GM19372 (cell line): ENCODE data around the gene APOC3.

ENCODE experiments used
- ATAC-seq: cut with Tn5 transposase; IDR thresholded peaks from one replicate; pipeline ENCODE4 v1.9.1; 2021; ENCODE audit warnings: mild to moderate bottlenecking, low read depth, moderate library complexity; ENCODE audit not compliant: unreplicated experiment

Gene APOC3

GRCh38 chr11:116843661-116844060 lies 14.0 kb downstream of the APOC3 start:
- no peak for ATAC-seq

- no peak for ATAC-seq
Observed at GRCh38 chr11:116844722-116845121, 15.0 kb downstream of the APOC3 start.

GRCh38 chr11:116847612-116848011 lies 17.9 kb downstream of the APOC3 start:
- no peak for ATAC-seq

- no peak for ATAC-seq
Observed at GRCh38 chr11:116849060-116849459, 19.4 kb downstream of the APOC3 start.

- no peak for ATAC-seq
Observed at GRCh38 chr11:116849486-116849885, 19.8 kb downstream of the APOC3 start.

GRCh38 chr11:116851626-116852025 lies 21.9 kb downstream of the APOC3 start:
- ATAC-seq, result no peak

GRCh38 chr11:116852261-116853031 lies 22.7 kb downstream of the APOC3 start:
- no peak for ATAC-seq

- ATAC-seq, result peak; percentile 93
Observed at GRCh38 chr11:116853461-116854073, 23.9 kb downstream of the APOC3 start.

- no peak for ATAC-seq
Observed at GRCh38 chr11:116855413-116855812, 25.7 kb downstream of the APOC3 start.

GRCh38 chr11:116856423-116856822 lies 26.7 kb downstream of the APOC3 start:
- no peak for ATAC-seq

- ATAC-seq, result no peak
Observed at GRCh38 chr11:116857316-116857715, 27.6 kb downstream of the APOC3 start.

GRCh38 chr11:116857936-116858335 lies 28.2 kb downstream of the APOC3 start:
- no peak for ATAC-seq

GRCh38 chr11:116859175-116859574 lies 29.5 kb downstream of the APOC3 start:
- no peak for ATAC-seq

- ATAC-seq, result no peak
Observed at GRCh38 chr11:116860303-116860702, 30.6 kb downstream of the APOC3 start.

- ATAC-seq, result no peak
Observed at GRCh38 chr11:116861539-116861938, 31.8 kb downstream of the APOC3 start.

- no peak for ATAC-seq
Observed at GRCh38 chr11:116862185-116862584, 32.5 kb downstream of the APOC3 start.

GRCh38 chr11:116862951-116863350 lies 33.2 kb downstream of the APOC3 start:
- ATAC-seq, result no peak

- ATAC-seq, result no peak
Observed at GRCh38 chr11:116864531-116864930, 34.8 kb downstream of the APOC3 start.

- ATAC-seq, result no peak
Observed at GRCh38 chr11:116865696-116866095, 36.0 kb downstream of the APOC3 start.

- ATAC-seq, result no peak
Observed at GRCh38 chr11:116866804-116867455, 37.2 kb downstream of the APOC3 start.

- no peak for ATAC-seq
Observed at GRCh38 chr11:116867619-116868018, 37.9 kb downstream of the APOC3 start.

GRCh38 chr11:116868066-116868465 lies 38.4 kb downstream of the APOC3 start:
- ATAC-seq, result no peak
